Measurements from ENCODE around the gene PBLD. TPM values are rescaled to one million over a fixed set of nuclear protein-coding genes. Genes with fewer than 3 reads are reported as not detected.
A peak's percentile ranks its signal among the peaks of the same experiment; 100 is the strongest.

PBLD gene
- total RNA-seq, 1 donor from 2014 or later = 5.0 TPM

DNA sequence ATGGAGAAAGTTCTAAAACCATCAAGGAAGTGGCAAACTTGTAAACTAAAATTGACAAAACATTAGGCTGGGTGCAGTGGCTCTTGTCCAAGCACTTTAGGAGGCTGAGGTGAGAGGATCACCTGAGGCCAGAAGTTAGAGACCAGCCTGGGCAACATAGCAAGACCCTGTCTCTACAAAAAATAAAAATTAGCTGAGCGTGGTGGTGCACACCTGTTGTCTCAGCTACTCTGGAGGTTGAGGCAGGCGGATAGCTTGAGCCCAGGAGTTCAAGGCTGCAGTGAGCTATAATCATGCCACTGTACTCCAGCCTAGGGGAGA is 30.3 kb downstream of the PBLD start:
- Mint-ChIP-seq H3K4me1 (peaks cover 3% of the 10 kb centered on the region), H3K27me3 (ENCODE audit: low read depth) (no peaks in the 10 kb centered on the region), H3K9me3 (no peaks in the 10 kb centered on the region), H3K36me3 (ENCODE audit: low read depth) (no peaks in the 10 kb centered on the region), H3K27ac (ENCODE audit: unreplicated experiment) (no peak overlapping the region), H3K4me3 (no peak overlapping the region)
- TF ChIP-seq, protein P1, sequence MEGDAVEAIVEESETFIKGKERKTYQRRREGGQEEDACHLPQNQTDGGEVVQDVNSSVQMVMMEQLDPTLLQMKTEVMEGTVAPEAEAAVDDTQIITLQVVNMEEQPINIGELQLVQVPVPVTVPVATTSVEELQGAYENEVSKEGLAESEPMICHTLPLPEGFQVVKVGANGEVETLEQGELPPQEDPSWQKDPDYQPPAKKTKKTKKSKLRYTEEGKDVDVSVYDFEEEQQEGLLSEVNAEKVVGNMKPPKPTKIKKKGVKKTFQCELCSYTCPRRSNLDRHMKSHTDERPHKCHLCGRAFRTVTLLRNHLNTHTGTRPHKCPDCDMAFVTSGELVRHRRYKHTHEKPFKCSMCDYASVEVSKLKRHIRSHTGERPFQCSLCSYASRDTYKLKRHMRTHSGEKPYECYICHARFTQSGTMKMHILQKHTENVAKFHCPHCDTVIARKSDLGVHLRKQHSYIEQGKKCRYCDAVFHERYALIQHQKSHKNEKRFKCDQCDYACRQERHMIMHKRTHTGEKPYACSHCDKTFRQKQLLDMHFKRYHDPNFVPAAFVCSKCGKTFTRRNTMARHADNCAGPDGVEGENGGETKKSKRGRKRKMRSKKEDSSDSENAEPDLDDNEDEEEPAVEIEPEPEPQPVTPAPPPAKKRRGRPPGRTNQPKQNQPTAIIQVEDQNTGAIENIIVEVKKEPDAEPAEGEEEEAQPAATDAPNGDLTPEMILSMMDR (conservative IDR thresholded peaks at IDR 0.05) = no peak
- no peak for DNase-seq (ENCODE audit: low read depth, low spot score)

GRCh38 chr10:68301790-68302502 is 30.8 kb downstream of the PBLD start:
- H3K36me3 Mint-ChIP-seq (ENCODE audit: low read depth) = no peaks in the 10 kb centered on the region
- no peak for DNase-seq (ENCODE audit: low read depth, low spot score)
- no peaks in the 10 kb centered on the region for H3K9me3 Mint-ChIP-seq
- no peaks in the 10 kb centered on the region for H3K27me3 Mint-ChIP-seq (ENCODE audit: low read depth)
- peaks cover 3% of the 10 kb centered on the region for H3K4me1 Mint-ChIP-seq
- no peak overlapping the region for H3K27ac Mint-ChIP-seq (ENCODE audit: unreplicated experiment)
- TF ChIP-seq, protein P1 (conservative IDR thresholded peaks at IDR 0.05) = peak; percentile 75
- H3K4me3 Mint-ChIP-seq = no peak overlapping the region

DNA sequence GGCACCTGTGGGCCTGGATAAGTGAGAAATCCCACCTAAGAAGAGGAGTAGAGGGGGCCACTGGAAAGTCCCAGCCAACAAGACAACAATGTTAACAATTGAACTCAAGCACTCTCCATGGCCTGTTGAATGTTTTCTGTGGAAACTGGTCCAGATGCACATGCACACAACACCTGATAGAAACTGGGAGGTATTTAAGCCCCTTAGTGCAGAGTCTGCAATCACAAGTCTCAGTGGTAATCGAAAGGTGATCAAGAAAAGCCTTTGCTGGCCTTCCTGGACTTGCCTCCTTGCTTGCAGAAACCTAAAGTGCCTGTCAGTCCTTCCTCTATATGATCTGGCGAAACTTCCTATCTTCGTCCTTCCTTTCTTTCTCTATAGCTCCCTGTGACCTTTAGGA is 31.4 kb downstream of the PBLD start:
- Mint-ChIP-seq H3K4me3 (no peak overlapping the region), H3K4me1 (peaks cover 3% of the 10 kb centered on the region), H3K27me3 (ENCODE audit: low read depth) (no peaks in the 10 kb centered on the region), H3K27ac (ENCODE audit: unreplicated experiment) (peak overlapping the region; percentile 52), H3K9me3 (no peaks in the 10 kb centered on the region), H3K36me3 (ENCODE audit: low read depth) (no peaks in the 10 kb centered on the region)
- TF ChIP-seq, protein P1 (conservative IDR thresholded peaks at IDR 0.05) = no peak
- no peak for DNase-seq (ENCODE audit: low read depth, low spot score)

GRCh38 chr10:68296843-68297663 is 35.7 kb downstream of the PBLD start:
- Mint-ChIP-seq H3K4me1 (no peaks in the 10 kb centered on the region), H3K27me3 (ENCODE audit: low read depth) (no peaks in the 10 kb centered on the region), H3K27ac (ENCODE audit: unreplicated experiment) (no peak overlapping the region), H3K4me3 (no peak overlapping the region), H3K9me3 (no peaks in the 10 kb centered on the region), H3K36me3 (ENCODE audit: low read depth) (no peaks in the 10 kb centered on the region)
- no peak for DNase-seq (ENCODE audit: low read depth, low spot score)
- TF ChIP-seq, protein P1 (conservative IDR thresholded peaks at IDR 0.05) = no peak

DNA sequence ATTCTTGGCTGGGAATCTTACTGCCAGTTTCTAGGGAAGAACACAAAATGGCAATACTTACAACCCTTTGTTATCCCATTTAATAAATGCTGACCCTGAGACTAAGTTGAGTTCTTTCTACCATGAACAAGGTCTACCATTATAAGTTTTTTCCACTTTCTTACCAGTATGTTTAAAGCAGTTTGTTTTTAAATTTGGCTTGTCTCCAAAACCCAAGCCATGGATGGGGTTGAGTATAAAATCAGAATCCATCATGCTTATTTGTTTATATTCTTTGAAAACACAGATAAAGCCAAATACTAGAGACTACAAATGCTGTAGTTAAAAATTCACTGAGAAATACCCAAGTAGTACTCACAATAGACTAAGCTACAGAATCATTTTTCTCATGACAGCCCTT is 42.0 kb downstream of the PBLD start:
- no peaks in the 10 kb centered on the region for H3K4me1 Mint-ChIP-seq
- H3K27ac Mint-ChIP-seq (ENCODE audit: unreplicated experiment) = no peak overlapping the region
- no peaks in the 10 kb centered on the region for H3K9me3 Mint-ChIP-seq
- no peaks in the 10 kb centered on the region for H3K36me3 Mint-ChIP-seq (ENCODE audit: low read depth)
- DNase-seq (ENCODE audit: low read depth, low spot score) = no peak
- no peaks in the 10 kb centered on the region for H3K27me3 Mint-ChIP-seq (ENCODE audit: low read depth)
- TF ChIP-seq, protein P1 (conservative IDR thresholded peaks at IDR 0.05) = no peak
- no peak overlapping the region for H3K4me3 Mint-ChIP-seq

Data from neural crest cell (in vitro differentiated cells).